Transverse colon (tissue), 4 donors: ENCODE measurements around the gene FLOT2.

Source experiments
- EP300 ChIP-seq: sonication (generic); formaldehyde crosslinking; IDR thresholded peaks from one replicate; pipeline ENCODE4 v1.6.1; 2017; ENCODE audit warnings: antibody characterized with exemption, low read depth
- POLR2A ChIP-seq: fragments of 450-650 bp; IDR thresholded peaks from one replicate; pipeline ENCODE4 v1.6.1; 2016; ENCODE audit warnings: antibody characterized with exemption, mild to moderate bottlenecking, moderate library complexity
- POLR2AphosphoS5 ChIP-seq, 3 donors: sonication (generic); formaldehyde crosslinking; IDR thresholded peaks; one replicate each; pipeline ENCODE4 v1.6.1; 2016; ENCODE audit warnings: antibody characterized with exemption in 3 of 3
- TF ChIP-seq, protein P1 (sequence below), 5 experiments: fragments of 200-600 bp in 3 of 5; fragments of 450-650 bp in 2 of 5; sonication (generic) in 3 of 5; IDR thresholded peaks; 1 replicate in 2 of 5; 2 replicates in 3 of 5; pipeline ENCODE4 v1.5.1; 2016 to 2017; ENCODE audit warnings: antibody characterized with exemption in 5 of 5, inconsistent platforms in 3 of 5, mild to moderate bottlenecking in 2 of 5, moderate library complexity in 1 of 5

DNA sequence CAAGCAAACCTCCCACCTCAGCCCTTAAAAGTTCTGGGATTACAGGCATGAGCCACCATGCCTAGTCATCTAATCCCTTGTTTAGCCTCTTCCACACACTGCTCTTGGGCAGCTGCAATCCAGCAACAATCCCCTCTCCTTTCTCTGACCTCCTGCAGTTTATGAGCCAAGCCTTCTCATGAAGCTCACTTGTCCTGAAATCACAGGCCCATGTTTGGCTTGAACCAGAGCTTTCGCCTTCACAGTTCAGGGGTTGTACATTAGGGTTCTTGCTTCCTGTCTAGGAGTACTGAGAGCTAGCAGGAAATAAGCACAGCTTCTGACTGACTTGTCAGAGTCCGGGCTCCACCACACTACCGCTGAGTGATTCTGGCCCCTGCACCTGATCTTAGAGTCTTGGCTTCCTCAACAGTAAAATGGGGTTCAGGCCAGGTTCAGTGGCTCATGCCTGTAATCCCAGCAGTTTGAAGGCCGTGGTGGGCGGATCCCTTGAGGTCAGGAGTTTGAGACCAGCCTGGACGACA, 26.4 kb downstream of the FLOT2 start:
- TF ChIP-seq POLR2A: no peak
- TF ChIP-seq, protein P1, sequence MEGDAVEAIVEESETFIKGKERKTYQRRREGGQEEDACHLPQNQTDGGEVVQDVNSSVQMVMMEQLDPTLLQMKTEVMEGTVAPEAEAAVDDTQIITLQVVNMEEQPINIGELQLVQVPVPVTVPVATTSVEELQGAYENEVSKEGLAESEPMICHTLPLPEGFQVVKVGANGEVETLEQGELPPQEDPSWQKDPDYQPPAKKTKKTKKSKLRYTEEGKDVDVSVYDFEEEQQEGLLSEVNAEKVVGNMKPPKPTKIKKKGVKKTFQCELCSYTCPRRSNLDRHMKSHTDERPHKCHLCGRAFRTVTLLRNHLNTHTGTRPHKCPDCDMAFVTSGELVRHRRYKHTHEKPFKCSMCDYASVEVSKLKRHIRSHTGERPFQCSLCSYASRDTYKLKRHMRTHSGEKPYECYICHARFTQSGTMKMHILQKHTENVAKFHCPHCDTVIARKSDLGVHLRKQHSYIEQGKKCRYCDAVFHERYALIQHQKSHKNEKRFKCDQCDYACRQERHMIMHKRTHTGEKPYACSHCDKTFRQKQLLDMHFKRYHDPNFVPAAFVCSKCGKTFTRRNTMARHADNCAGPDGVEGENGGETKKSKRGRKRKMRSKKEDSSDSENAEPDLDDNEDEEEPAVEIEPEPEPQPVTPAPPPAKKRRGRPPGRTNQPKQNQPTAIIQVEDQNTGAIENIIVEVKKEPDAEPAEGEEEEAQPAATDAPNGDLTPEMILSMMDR (IDR thresholded peaks at IDR 0.05): no peak
- no peak for TF ChIP-seq POLR2AphosphoS5 (IDR thresholded peaks at IDR 0.05)
- no peak for TF ChIP-seq EP300
